HTERT RPE-1 (cell line): Measurements from ENCODE around the gene SLC25A25.
"Not testable (repeated sequence)": the region's sequence is repeated elsewhere in the genome, so short reads cannot be mapped to it uniquely, and the experiment has no call there.

Source experiments
- in situ Hi-C: fragments of 300-500 bp; cut with MboI; formaldehyde crosslinking; loops from 4 replicates; pipeline ENCODE4 v1.14.3; 2020; ENCODE audit warnings: low sequenced_read_pairs

The SLC25A25 gene

GRCh38 chr9:128067645-128068385, at the start of gene SLC25A25:
TSS of gene SLC25A25 (plus strand) at chr9:128068232. CDS start at chr9:128068320, 88 bp downstream.
- in situ Hi-C loops, result no loop called here

- in situ Hi-C loops, result no loop called here
Observed at GRCh38 chr9:128020692-128021091, 47.3 kb upstream of the SLC25A25 start.

GRCh38 chr9:128021098-128021497, 46.9 kb upstream of the SLC25A25 start:
- in situ Hi-C loops, result no loop called here

- in situ Hi-C loops, result no loop called here
Observed at GRCh38 chr9:128022886-128023285, 45.1 kb upstream of the SLC25A25 start.

DNA sequence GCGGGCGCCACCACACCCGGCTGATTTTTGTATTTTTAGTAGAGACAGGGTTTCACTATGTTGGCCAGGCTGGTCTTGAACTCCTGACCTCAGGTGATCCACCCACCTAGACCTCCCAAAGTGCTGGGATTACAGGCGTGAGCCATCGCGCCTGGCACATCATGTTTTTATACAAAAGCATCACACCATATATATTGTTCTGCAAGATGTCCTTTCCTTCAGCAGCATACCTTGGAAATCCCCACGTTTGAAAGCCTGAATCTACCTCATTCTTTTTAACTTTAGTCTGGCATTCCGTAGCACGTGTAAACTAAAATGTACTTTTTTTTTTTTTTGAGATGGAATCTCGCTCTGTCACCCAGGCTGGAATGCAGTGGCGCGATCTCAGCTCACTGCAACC, 44.4 kb upstream of the SLC25A25 start:
- in situ Hi-C loops, result not testable (repeated sequence)

DNA sequence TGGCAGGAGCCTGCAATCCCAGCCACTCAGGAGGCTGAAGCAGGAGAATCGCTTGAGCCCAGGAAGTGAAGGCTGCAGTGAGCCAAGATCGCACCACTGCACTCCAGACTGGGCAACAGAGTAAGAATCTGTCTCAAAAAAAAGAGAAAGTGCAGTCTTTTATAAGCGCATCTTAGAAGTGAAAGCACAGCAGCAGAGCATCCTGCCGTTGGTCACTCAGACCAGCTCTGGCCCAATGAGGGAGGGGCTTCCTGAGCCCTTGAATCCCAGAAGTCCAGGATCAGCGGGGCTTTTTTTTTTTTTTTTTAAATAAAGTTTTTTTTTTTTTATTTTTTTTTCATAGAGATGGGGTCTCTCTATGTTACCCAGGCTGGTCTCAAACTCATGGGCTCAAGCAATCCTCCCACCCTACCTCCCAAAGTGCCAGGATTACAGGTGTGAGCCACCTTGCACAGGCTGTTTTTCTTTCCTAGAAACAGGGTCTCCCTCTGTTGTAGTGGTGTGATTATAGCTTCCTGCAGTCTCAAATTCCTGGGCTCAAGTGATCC, 43.2 kb upstream of the SLC25A25 start:
- in situ Hi-C loops, result no loop called here

- in situ Hi-C loops, result no loop called here
Observed at GRCh38 chr9:128025736-128026135, 42.3 kb upstream of the SLC25A25 start.

DNA sequence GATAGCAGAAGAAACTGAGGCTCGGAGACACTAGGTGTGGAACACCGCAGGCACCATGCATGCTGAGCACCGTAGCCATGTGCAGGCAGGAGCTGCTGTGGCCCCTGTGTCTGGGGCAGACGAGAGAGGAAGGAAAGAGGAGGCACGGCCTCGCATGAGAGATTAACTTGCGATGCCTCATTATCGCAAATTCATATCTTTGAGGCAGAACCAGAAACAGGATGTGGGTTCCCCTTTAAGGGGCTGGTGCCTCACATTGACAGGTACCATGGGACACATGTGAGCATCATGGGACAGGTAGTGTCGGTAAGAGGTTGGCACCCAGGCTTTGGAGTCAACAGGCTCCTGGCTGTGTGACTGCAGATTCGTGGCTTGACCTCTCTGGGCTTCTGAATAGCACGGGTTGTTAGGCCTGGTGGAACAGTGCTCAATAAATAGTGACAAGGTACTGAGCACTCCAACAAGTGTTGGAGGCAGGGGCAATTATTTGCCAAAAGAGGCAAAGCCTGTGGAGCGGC, 41.7 kb upstream of the SLC25A25 start:
- in situ Hi-C loops, result no loop called here

DNA sequence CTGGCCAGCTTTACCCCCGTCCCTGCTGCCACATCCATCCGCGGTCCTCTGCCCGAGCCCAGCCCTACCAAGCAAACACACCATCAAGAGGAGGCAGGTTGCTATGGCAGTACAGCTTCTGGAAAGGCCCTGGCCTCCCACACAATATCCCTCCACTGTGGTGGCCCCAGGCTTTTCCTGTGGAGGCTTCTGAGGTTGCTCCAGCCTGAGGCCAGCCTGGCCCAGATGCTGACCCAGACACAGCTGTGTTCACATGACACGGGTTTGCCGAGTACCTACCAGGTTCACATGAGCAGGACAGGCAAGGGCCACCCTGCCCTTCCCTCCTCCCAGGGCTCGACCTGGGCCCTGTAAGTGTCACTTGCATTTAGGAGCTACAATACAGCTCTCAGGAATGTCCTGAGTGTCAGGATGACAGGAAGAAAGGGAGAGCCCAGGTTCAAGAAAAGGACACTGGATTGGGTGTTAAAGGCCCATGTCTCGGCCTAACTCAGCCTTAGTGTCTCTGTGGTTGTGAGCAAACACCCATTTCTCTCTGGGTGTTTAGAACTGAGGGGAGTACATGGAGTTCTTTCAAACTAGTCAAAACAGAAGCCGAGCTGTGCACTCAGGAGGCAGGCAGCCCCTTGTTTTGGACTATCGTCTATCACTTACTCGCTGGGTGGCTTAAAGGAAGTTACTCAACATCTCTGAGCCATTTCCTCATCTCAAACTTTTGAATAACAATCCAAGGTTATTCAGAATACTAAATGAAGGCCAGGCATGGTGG, 41.1 kb upstream of the SLC25A25 start:
- in situ Hi-C loops, result no loop called here

DNA sequence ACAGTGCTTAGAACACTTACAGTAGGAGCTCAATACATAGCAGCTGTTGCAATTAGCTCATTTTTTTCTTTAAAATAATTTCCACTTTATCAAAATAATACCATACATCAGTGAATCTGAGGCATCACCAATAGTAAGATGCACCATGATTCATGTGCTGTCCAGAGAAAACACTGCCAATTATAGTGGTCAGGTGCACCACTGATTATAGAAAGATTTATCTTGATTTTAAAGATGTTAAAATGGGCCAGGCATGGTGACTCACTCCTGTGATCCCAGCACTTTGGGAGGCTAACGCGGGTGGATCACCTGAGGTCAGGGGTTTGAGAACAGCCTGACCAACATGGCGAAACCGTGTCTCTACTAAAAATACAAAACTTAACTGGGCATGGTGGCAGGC, 40.3 kb upstream of the SLC25A25 start:
- in situ Hi-C loops, result no loop called here

DNA sequence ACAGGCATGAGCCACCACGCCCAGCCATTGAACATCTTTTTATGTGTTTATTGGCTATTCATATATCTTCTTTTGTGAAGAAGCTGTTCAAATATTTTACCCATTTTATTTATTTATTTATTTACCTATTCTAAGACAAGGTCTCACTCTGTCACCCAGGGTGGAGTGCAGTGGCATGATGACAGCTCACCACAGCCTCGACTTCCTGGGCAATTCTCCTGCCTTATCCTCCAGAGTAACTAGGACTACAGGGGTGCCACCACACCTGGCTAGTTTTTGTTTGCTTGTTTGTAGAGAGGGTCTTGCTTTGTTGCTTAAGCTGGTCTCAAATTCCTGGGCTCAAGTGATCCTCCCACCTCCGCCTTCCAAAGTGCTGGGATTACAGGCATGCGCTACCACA, 34.4 kb upstream of the SLC25A25 start:
- in situ Hi-C loops, result no loop called here

DNA sequence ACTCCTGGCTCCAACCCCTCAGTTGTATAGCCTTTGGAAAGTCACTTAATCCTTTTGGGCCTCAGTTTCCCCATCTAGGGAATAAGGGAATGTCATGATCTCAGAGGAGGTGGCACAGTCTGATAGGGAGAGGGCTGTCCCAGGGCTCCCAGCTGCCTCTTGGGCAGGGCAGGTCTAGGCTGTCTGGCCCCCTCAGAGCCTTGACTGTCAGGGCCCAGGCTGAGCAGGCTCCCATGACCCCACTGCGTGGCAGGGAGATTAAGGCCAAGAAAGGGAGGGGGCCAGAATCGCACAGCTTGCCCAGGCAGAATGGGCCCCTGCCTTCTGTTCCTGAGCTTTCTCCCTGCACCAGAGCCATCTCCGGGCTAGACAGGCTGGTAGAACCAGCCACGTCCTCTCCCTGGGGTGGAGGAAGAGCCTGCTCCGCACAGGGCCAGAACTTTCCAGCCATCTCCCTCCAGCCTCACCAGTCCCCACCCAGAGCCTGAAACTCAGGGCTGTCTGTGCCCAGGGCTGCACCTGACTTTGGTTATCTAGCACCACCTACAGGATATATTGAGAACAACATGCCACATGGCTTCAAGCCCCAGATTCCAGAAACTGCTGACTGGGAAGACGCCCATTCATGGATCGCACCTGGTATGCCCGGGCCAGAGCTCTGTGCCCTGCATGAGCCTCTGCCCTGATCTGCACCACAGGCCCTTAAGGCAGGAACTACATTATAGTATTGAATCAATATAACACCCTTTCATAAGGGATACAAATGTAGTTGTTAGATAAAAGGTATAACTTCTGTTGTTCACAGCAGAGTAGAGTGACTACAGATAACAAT, 33.0 kb upstream of the SLC25A25 start:
- in situ Hi-C loops, result no loop called here

DNA sequence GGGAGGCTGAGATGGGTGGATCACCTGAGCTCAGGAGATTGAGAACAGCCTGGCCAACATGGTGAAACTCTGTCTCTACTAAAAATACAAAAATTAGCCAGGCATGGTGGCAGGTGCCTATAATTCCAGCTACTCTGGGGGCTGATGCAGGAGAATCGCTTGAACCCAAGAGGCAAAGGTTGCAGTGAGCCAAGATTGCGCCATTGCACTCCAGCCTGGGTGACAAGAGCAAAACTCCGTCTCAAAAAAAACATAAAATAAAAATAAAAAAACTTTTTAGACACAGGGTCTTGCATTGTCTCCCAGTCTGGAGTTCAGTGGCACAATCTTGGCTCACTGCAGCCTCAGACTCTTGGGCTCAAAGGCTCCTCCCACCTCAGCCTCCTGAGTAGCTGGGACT, 31.5 kb upstream of the SLC25A25 start:
- in situ Hi-C loops, result not testable (repeated sequence)

DNA sequence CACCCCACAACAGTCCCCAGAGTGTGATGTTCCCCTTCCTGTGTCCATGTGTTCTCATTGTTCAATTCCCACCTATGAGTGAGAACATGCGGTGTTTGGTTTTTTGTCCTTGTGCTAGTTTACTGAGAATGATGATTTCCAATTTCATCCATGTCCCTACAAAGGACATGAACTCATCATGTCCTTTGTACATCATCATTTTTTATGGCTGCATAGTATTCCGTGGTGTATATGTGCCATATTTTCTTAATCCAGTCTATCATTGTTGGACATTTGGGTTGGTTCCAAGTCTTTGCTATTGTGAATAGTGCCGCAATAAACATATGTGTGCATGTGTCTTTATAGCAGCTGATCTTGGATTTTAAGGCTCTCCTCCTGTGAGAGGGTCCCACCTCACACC, 27.2 kb upstream of the SLC25A25 start:
- in situ Hi-C loops, result not testable (repeated sequence)

- in situ Hi-C loops, result no loop called here
Observed at GRCh38 chr9:128042043-128042442, 26.0 kb upstream of the SLC25A25 start.

- in situ Hi-C loops, result no loop called here
Observed at GRCh38 chr9:128043467-128043868, 24.6 kb upstream of the SLC25A25 start.

DNA sequence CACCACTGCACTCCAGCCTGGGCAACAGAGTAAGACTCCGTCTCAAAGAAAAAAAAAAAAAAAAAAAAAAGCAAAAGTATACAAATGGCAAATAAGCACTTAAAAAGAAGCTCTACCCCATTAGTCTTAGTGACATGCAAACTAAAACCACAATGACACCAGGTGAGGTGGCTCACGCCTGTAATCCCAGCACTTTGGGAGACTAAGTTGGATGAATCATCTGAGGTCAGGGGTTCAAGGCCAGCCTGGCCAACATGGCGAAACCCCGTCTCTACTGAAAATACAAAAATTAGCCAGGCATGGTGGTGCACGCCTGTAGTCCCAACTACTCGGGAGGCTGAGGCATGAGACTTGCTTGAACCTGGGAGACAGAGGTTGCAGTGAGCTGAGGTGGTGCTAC, 22.6 kb upstream of the SLC25A25 start:
- in situ Hi-C loops, result not testable (repeated sequence)

- in situ Hi-C loops, result no loop called here
Observed at GRCh38 chr9:128045831-128046230, 22.2 kb upstream of the SLC25A25 start.

GRCh38 chr9:128047231-128047630, 20.8 kb upstream of the SLC25A25 start:
- in situ Hi-C loops, result no loop called here

GRCh38 chr9:128048663-128049062, 19.4 kb upstream of the SLC25A25 start:
- in situ Hi-C loops, result no loop called here

DNA sequence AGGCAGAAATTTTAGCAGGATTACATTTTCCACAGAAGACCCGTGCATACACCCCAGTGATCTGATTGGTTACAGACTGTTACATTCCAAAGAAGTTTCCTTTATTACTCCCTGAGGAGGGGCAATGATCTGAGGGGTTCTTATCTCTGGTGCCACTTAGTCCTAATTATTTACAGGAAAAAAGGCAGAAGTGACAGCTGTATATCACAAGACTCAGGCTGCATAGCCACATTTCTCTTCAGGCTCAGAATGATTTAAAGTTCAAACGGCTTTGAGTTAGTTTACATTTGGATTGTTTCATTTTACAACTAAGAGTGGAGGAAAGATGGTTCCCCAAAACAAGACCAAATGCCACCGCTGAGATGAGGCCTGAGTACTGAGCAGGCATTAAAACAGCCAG, 18.2 kb upstream of the SLC25A25 start:
- in situ Hi-C loops, result no loop called here
